ENCODE measurements around the gene SORCS3.

SORCS3 gene

GRCh38 chr10:105291571-105291970, 650.5 kb downstream of the SORCS3 start:
- H3K4me1 Mint-ChIP-seq = no peaks in the 10 kb centered on the region
- peaks cover 8% of the 10 kb centered on the region for H3K9me3 Mint-ChIP-seq
- no peak for ATAC-seq
- no peaks in the 10 kb centered on the region for H3K36me3 Mint-ChIP-seq (ENCODE audit: low read depth)
- peaks cover 2% of the 10 kb centered on the region for H3K27me3 Mint-ChIP-seq
- no peak overlapping the region for H3K4me3 Mint-ChIP-seq
- no peak overlapping the region for H3K27ac Mint-ChIP-seq
- DNase-seq = no peak

- Mint-ChIP-seq H3K27me3 (no peaks in the 10 kb centered on the region), H3K4me3 (no peak overlapping the region), H3K36me3 (ENCODE audit: low read depth) (no peaks in the 10 kb centered on the region), H3K4me1 (no peaks in the 10 kb centered on the region), H3K27ac (no peak overlapping the region), H3K9me3 (peaks cover 8% of the 10 kb centered on the region)
- DNase-seq (no peak), ATAC-seq (no peak)
Measured at GRCh38 chr10:105292236-105292635, 651.1 kb downstream of the SORCS3 start.
